HepG2 (cell line): ENCODE data around the gene DNAJA3. TPM values are rescaled to one million over a fixed set of nuclear protein-coding genes. Genes with fewer than 3 reads are reported as not detected.

ENCODE experiments used
- ATAC-seq: fragments of 200-7000 bp; cut with Tn5 transposase; 3 replicates; pipeline ENCODE4 v1.9.1; 2020; ENCODE audit warnings: mild to moderate bottlenecking, moderate library complexity
- BruUV-seq: library from RNA; stranded (reverse); fragments of 400-500 nt; replicated peaks from 2 replicates; lab custom pipeline; 2021; lab: Mats Ljungman, UMichigan
- CTCF ChIA-PET: fragments of 300-600 bp; formaldehyde crosslinking; extraction: SDS; loops from one replicate; lab custom pipeline; 2021; ENCODE audit warnings: low total read pairs, inconsistent platforms, low intra/inter-chr PET ratio; lab: Yijun Ruan, JAX
- POLR2A ChIA-PET: fragments of 350-600 bp; sonication (Branson Sonifier 250); formaldehyde crosslinking; loops from one replicate; lab custom pipeline; 2020; ENCODE audit warnings: antibody characterized with exemption, inconsistent platforms; lab: Yijun Ruan, JAX
- DNase-seq: peaks from one replicate; pipeline ENCODE4 v3.0.0-alpha.2; 2015; ENCODE audit warnings: low spot score
- FAIRE-seq: peaks from 3 replicates; lab custom pipeline; 2011; peaks lifted over from hg19 to GRCh38; lab: Jason Lieb, UNC
- H2AFZ ChIP-seq: one replicate; pipeline ENCODE4 v1.6.1; 2011; ENCODE audit warnings: low read length, inconsistent platforms
- H3K27ac ChIP-seq: fragments of 300-600 bp; 3 replicates; pipeline ENCODE4 v1.8.0; 2011; ENCODE audit warnings: mixed run types, mild to moderate bottlenecking, mixed read lengths, low read length, inconsistent platforms; ENCODE audit not compliant: insufficient read depth; ENCODE audit errors: extremely low read length
- H3K27me3 ChIP-seq, 2 experiments: fragments of 200-600 bp in 1 of 2; 2 replicates in 1 of 2; 3 replicates in 1 of 2; pipeline versions ENCODE4 v1.6.0 to v1.8.0; 2011; ENCODE audit warnings: low read length in 2 of 2, mild to moderate bottlenecking in 2 of 2, moderate library complexity in 2 of 2, inconsistent platforms in 1 of 2; ENCODE audit not compliant: insufficient read depth in 2 of 2, control insufficient read depth in 1 of 2
- H3K36me3 ChIP-seq, 2 experiments: fragments of 200-600 bp in 1 of 2; replicated peaks in 1 of 2; 2 replicates in 1 of 2; 3 replicates in 1 of 2; pipeline versions ENCODE4 v1.5.1 to v1.8.0; 2011; ENCODE audit warnings: low read length in 2 of 2, inconsistent platforms in 1 of 2; ENCODE audit not compliant: insufficient read depth in 2 of 2, control insufficient read depth in 1 of 2
- H3K4me1 ChIP-seq: 2 replicates; pipeline ENCODE4 v1.5.1; 2012; ENCODE audit warnings: low read length, inconsistent platforms; ENCODE audit not compliant: insufficient read depth
- H3K4me2 ChIP-seq: 2 replicates; pipeline ENCODE4 v1.6.0; 2011; ENCODE audit warnings: low read depth, low read length, inconsistent platforms
- H3K4me3 ChIP-seq, 3 experiments: fragments of 200-600 bp in 1 of 3; sonication (generic), shearing (Covaris generic) in 1 of 3; replicated peaks in 1 of 3; 2 replicates each; pipeline ENCODE4 v1.5.1; 2011 to 2016; ENCODE audit warnings: low read length in 3 of 3, inconsistent platforms in 2 of 3, low read depth in 2 of 3, mild to moderate bottlenecking in 2 of 3, control low read depth in 1 of 3, mixed read lengths in 1 of 3; ENCODE audit not compliant: insufficient read depth in 1 of 3
- H3K79me2 ChIP-seq: one replicate; pipeline ENCODE4 v1.6.1; 2011; ENCODE audit warnings: low read length, inconsistent platforms; ENCODE audit not compliant: insufficient read depth
- H3K9ac ChIP-seq: 2 replicates; pipeline ENCODE4 v1.6.0; 2011; ENCODE audit warnings: mild to moderate bottlenecking, low read depth, low read length, inconsistent platforms; ENCODE audit not compliant: insufficient read depth
- H3K9me3 ChIP-seq: 2 replicates; pipeline ENCODE4 v1.5.1; 2012; ENCODE audit warnings: mild to moderate bottlenecking, low read length
- H4K20me1 ChIP-seq: 2 replicates; pipeline ENCODE4 v1.6.0; 2011; ENCODE audit warnings: inconsistent platforms, mild to moderate bottlenecking, low read length, moderate library complexity; ENCODE audit not compliant: insufficient read depth
- JUND ChIP-seq: sonication (generic); formaldehyde crosslinking; IDR thresholded peaks from 2 replicates; pipeline ENCODE4 v1.8.0; 2022; ENCODE audit warnings: mild to moderate bottlenecking, missing genetic modification reagents
- SMARCC2 ChIP-seq: fragments of 450-650 bp; IDR thresholded peaks from 2 replicates; pipeline ENCODE4 v1.6.1; 2017; ENCODE audit warnings: antibody characterized with exemption, mild to moderate bottlenecking
- SSRP1 ChIP-seq: IDR thresholded peaks from 2 replicates; pipeline ENCODE4 v1.6.1; 2016; ENCODE audit warnings: control low read depth
- TBX2 ChIP-seq: sonication (generic); formaldehyde crosslinking; IDR thresholded peaks from 2 replicates; pipeline ENCODE4 v1.5.0; 2020; ENCODE audit warnings: missing genetic modification reagents, mild to moderate bottlenecking, borderline replicate concordance
- ZBTB38 ChIP-seq: sonication (generic); formaldehyde crosslinking; IDR thresholded peaks from 2 replicates; pipeline ENCODE4 v1.5.1; 2020; ENCODE audit warnings: mild to moderate bottlenecking, missing genetic modification reagents
- ZNF121 ChIP-seq: sonication (generic); formaldehyde crosslinking; IDR thresholded peaks from 2 replicates; pipeline ENCODE4 v1.5.0; 2020; ENCODE audit warnings: mild to moderate bottlenecking, missing genetic modification reagents
- WGBS: methylation state at CpG from one replicate; pipeline ENCODE4 v1.1.6; 2017; ENCODE audit warnings: low lambda C conversion rate; 5-methylcytosine and 5-hydroxymethylcytosine counted together
- in situ Hi-C: cut with HindIII; loops from 2 replicates; pipeline ENCODE4 v1.10.0; 2017; ENCODE audit warnings: low pct_unique_long_range_greater_than_20kb; ENCODE audit not compliant: extremely low pct_ligation_motif_present
- intact Hi-C: fragments of 100-400 bp; cut with micrococcal nuclease; formaldehyde crosslinking; loops from one replicate; pipeline ENCODE4 v1.10.0; 2022; ENCODE audit not compliant: unreplicated experiment
- polyA plus RNA-seq, 8 experiments: library from polyadenylated mRNA; depleted of rRNA in 3 of 8; stranded (reverse) in 7 of 8; unstranded in 1 of 8; fragments of >200 nt; fragmentation: Illumina TruSeq in 4 of 8; extraction: Trizol in 4 of 8; gene quantifications; 2 replicates each; pipeline versions ENCODE4 v1.2.1 to v1.2.3, GENCODE V29; 2011 to 2016; ENCODE audit warnings: low read depth in 4 of 8, missing spikeins in 1 of 8, mixed read lengths in 1 of 8; ENCODE audit not compliant: insufficient read depth in 1 of 8
- total RNA-seq, 5 experiments: library from RNA; depleted of rRNA; stranded (reverse); fragments of >200 nt; fragmentation: Illumina TruSeq; extraction: Trizol; gene quantifications; 2 replicates each; pipeline ENCODE4 v1.2.3, GENCODE V29; 2016; ENCODE audit warnings: low read depth in 1 of 5
- TF ChIP-seq, protein P1 (sequence below): sonication (generic); formaldehyde crosslinking; IDR thresholded peaks from 2 replicates; pipeline ENCODE4 v1.4.0; 2020; ENCODE audit warnings: missing genetic modification reagents
- TF ChIP-seq, protein P2 (sequence below): sonication (generic); formaldehyde crosslinking; IDR thresholded peaks from 2 replicates; pipeline ENCODE4 v1.5.1; 2020; ENCODE audit warnings: mild to moderate bottlenecking, missing genetic modification reagents, moderate library complexity

The DNAJA3 gene
- total and polyA plus RNA-seq, 2 of the 13 experiments (the other 11 are each of a cell fraction or from before 2014, with no cell fraction given) = 77.0 to 83.3 TPM

DNA sequence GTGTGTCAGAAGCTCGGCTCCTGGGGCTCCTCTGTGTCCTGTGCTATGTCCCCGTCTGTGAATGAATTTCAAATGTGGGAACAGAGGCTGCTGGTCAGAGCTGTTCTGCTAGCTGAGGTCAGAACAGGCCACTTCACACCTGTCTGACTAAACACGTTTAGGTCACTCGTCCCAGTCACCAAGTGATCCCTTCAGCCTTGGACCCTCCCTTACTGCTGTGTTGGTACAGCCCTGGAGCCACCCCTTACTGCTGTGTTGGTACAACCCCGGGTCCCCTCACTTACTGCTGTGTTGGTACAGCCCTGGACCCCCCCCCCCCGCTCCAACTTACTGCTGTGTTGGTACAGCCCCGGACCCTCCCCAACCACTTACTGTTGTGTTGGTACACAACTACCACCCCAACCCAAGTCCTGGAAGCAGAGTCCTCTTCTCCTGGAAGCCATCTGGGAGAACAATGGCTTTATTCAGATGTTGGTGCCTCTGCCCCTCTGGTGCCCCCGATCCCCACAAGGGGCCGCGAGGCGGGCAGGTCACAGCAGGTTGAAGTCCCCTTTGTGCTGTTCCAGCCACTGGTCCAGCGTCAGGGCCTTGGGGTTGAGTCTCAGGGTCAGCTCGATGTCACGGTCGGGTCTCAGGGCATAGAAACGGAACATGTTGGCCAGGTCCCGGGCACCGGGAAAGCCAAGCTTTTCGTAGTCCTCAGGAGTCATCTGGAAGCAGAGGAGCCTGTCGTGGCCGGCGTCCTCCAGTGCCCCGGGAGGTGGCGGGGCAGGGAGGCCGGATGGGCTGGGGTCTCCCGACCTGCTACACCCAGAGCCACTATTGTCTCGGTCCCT lies 35.8 kb downstream of the DNAJA3 start (continued):
- TF ChIP-seq TBX2 (CRISPR knock-in tag) = peak; percentile 89
- TF ChIP-seq, protein P1, sequence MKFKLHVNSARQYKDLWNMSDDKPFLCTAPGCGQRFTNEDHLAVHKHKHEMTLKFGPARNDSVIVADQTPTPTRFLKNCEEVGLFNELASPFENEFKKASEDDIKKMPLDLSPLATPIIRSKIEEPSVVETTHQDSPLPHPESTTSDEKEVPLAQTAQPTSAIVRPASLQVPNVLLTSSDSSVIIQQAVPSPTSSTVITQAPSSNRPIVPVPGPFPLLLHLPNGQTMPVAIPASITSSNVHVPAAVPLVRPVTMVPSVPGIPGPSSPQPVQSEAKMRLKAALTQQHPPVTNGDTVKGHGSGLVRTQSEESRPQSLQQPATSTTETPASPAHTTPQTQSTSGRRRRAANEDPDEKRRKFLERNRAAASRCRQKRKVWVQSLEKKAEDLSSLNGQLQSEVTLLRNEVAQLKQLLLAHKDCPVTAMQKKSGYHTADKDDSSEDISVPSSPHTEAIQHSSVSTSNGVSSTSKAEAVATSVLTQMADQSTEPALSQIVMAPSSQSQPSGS (CRISPR knock-in tag) = 0 out of 2 replicates have a peak, but pooled peaks have one; percentile 12
- no peak for TF ChIP-seq JUND (CRISPR knock-in tag)
- peak; percentile 91 for TF ChIP-seq SSRP1 (CRISPR knock-in tag)
- peak; percentile 99 for TF ChIP-seq ZNF121

DNA sequence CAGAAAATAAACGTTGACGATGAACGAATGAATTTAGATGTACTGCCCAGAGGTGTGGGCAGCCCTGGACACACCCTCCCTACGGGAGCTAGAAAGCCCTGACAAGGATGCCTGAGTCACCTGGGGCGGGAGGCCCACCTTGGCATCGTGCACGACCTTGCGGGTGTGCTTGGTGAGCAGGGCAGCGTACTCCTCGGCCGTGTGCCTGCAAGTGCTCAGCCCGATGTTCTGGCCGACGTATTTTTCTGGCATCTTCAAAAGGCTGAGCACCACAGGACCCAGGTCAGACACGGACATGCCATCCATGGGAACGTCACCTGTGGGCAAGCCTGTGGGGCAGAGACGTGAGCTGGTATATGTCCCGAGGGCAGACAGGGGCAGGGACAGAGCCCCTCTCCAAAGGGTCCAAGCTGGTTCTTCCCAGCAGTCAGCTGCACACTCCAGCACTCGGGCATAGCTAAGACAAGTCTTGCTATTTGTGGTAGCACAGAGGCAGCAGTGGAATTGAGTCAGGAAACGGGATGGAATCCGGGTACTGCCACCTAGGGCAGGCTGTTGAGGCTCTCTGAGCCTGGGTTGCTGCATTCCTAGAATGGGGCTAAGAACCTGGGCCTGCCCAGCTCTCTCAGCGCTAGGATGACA lies 38.0 kb downstream of the DNAJA3 start:
- BruUV-seq = no TSS peak
- H2AFZ ChIP-seq = no peak overlapping the region
- DNase-seq (no peak), ATAC-seq (no peak), FAIRE-seq (no peak)
- peaks cover 59% of the 10 kb centered on the region for H3K4me1 ChIP-seq
- WGBS = 93% methylated on average over 21 of the region's 22 CpGs
- no peak overlapping the region for H3K27ac ChIP-seq
- no peaks in the 10 kb centered on the region for H3K79me2 ChIP-seq
- H3K36me3 ChIP-seq = peaks cover 0 to 9% of the 10 kb centered on the region in 2 experiments; a peak in 3 of 5 replicates
- CTCF ChIA-PET = no interaction called here
- intact Hi-C loops (no loop called here), in situ Hi-C loops (no loop called here)
- POLR2A ChIA-PET = interaction anchor here (8.2 kb wide), 1 partner anchor 10 kb away, joined by 175 read pairs; the partner anchor contains the start of genes HMOX2 and NMRAL1
- no peak overlapping the region for H3K9ac ChIP-seq
- H3K4me3 ChIP-seq = no peak overlapping the region
- H3K4me2 ChIP-seq = no peak overlapping the region
- TF ChIP-seq SMARCC2 = no peak
- TF ChIP-seq ZBTB38 = 0 out of 2 replicates have a peak, but pooled peaks have one; percentile 27
- TF ChIP-seq, protein P2, sequence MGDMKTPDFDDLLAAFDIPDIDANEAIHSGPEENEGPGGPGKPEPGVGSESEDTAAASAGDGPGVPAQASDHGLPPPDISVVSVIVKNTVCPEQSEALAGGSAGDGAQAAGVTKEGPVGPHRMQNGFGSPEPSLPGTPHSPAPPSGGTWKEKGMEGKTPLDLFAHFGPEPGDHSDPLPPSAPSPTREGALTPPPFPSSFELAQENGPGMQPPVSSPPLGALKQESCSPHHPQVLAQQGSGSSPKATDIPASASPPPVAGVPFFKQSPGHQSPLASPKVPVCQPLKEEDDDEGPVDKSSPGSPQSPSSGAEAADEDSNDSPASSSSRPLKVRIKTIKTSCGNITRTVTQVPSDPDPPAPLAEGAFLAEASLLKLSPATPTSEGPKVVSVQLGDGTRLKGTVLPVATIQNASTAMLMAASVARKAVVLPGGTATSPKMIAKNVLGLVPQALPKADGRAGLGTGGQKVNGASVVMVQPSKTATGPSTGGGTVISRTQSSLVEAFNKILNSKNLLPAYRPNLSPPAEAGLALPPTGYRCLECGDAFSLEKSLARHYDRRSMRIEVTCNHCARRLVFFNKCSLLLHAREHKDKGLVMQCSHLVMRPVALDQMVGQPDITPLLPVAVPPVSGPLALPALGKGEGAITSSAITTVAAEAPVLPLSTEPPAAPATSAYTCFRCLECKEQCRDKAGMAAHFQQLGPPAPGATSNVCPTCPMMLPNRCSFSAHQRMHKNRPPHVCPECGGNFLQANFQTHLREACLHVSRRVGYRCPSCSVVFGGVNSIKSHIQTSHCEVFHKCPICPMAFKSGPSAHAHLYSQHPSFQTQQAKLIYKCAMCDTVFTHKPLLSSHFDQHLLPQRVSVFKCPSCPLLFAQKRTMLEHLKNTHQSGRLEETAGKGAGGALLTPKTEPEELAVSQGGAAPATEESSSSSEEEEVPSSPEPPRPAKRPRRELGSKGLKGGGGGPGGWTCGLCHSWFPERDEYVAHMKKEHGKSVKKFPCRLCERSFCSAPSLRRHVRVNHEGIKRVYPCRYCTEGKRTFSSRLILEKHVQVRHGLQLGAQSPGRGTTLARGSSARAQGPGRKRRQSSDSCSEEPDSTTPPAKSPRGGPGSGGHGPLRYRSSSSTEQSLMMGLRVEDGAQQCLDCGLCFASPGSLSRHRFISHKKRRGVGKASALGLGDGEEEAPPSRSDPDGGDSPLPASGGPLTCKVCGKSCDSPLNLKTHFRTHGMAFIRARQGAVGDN (CRISPR knock-in tag) = peak; percentile 17; the same call in 1 of the 2 replicates
- no peaks in the 10 kb centered on the region for H3K27me3 ChIP-seq
- H3K9me3 ChIP-seq = no peaks in the 10 kb centered on the region
- H4K20me1 ChIP-seq = no peaks in the 10 kb centered on the region
